Brain microvascular endothelial cell (primary cell): ENCODE measurements around the gene SERTAD1.

Source experiments
- DNase-seq: peaks from one replicate; pipeline ENCODE4 v3.0.0-alpha.2; 2020
- H3K27ac ChIP-seq: fragments of 250-450 bp; sonication (Bioruptor Pico); 2 replicates; pipeline ENCODE4 v1.5.1; 2020; ENCODE audit warnings: mild to moderate bottlenecking, moderate library complexity
- H3K27me3 ChIP-seq: fragments of 250-450 bp; sonication (Bioruptor Pico); replicated peaks from 2 replicates; pipeline ENCODE4 v1.5.1; 2020; ENCODE audit warnings: mild to moderate bottlenecking
- H3K36me3 ChIP-seq: fragments of 250-450 bp; sonication (Bioruptor Pico); replicated peaks from 2 replicates; pipeline ENCODE4 v1.5.1; 2020; ENCODE audit warnings: mild to moderate bottlenecking
- H3K4me3 ChIP-seq: 2 replicates; pipeline ENCODE4 v1.5.1; 2011; ENCODE audit warnings: low read depth, mild to moderate bottlenecking, control low read depth, low read length, moderate library complexity
- in situ Hi-C: cut with HindIII; loops from 2 replicates; pipeline ENCODE4 v1.10.0; 2017; ENCODE audit warnings: low sequenced_read_pairs, low pct_ligation_motif_present
- TF ChIP-seq, protein P1 (sequence below): IDR thresholded peaks from 2 replicates; pipeline ENCODE4 v1.5.1; 2011; ENCODE audit warnings: low read depth, mild to moderate bottlenecking, moderate library complexity, low read length, control low read depth, inconsistent platforms; ENCODE audit errors: missing control alignments

The SERTAD1 gene

DNA sequence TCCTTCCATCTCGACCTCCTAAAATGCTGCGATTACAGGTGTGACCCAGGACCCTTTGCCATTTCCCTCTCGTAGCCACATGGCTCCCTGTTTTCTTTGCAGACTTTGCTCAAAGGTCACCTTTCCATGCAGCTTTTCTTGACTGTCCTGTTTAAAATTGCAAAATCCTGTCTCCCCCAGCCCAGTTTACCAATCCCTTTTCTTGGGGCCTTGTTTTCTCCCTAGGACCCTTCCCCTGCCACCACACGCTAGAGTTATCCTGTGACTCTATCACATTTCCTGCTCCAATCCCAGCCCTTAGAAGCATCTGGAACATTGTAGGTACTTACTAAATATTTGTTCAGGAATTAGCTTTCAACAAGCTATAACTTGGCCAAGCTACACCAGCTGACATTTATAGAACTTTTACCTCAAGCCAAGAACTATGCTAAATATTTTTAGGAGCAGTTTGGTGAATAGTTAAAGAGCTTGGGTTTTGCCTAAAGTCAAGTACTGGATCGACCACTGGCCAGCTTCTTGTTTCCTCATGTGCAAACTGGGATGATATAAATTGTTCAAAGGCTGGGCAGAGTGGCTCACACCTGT is 27.5 kb upstream of the SERTAD1 start:
- H3K4me3 ChIP-seq = no peak overlapping the region
- TF ChIP-seq, protein P1, sequence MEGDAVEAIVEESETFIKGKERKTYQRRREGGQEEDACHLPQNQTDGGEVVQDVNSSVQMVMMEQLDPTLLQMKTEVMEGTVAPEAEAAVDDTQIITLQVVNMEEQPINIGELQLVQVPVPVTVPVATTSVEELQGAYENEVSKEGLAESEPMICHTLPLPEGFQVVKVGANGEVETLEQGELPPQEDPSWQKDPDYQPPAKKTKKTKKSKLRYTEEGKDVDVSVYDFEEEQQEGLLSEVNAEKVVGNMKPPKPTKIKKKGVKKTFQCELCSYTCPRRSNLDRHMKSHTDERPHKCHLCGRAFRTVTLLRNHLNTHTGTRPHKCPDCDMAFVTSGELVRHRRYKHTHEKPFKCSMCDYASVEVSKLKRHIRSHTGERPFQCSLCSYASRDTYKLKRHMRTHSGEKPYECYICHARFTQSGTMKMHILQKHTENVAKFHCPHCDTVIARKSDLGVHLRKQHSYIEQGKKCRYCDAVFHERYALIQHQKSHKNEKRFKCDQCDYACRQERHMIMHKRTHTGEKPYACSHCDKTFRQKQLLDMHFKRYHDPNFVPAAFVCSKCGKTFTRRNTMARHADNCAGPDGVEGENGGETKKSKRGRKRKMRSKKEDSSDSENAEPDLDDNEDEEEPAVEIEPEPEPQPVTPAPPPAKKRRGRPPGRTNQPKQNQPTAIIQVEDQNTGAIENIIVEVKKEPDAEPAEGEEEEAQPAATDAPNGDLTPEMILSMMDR = no peak
- DNase-seq = no peak
- H3K27me3 ChIP-seq = no peaks in the 10 kb centered on the region
- no peaks in the 10 kb centered on the region for H3K36me3 ChIP-seq
- H3K27ac ChIP-seq = no peak overlapping the region
- in situ Hi-C loops = no loop called here

DNA sequence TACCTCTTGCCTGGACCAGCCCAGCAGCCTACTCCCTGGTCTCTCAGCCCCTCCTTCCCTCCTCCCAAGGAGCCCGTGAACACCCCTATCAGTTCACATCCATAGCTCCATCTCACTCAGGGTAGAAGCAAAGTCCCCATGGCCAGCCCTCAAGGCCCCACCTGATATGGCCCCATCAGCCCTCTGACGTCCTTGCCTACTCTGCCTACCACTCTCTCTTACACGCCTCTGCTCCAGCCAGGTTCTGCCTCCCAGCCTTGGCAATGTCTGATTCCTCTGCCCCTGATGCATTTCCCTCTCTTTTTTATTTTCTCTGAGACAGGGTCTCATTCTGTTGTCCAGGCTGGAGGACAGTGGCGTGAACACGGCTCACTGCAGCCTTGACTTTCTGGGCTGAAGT is 26.2 kb upstream of the SERTAD1 start:
- no peak overlapping the region for H3K27ac ChIP-seq
- no peaks in the 10 kb centered on the region for H3K36me3 ChIP-seq
- no peak for DNase-seq
- no peaks in the 10 kb centered on the region for H3K27me3 ChIP-seq
- TF ChIP-seq, protein P1 = no peak
- in situ Hi-C loops = no loop called here
- H3K4me3 ChIP-seq = no peak overlapping the region

DNA sequence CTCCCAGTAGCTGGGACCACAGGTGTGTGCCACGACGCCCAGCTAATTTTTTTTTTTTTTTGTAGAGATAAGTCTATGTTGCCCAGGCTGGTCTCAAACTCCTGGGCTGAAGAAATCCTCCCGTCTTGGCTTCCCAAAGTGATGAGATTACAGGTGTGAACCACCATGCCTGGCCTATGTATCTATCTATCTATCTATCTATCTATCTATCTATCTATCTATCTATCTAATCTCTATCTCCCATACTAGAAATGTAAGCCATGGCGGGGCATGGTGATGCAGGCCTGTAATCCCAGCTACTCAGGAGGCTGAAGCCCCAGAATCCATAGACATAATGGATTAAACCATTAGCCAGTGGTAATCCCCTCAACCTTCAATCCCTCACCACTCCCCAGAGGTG is 24.9 kb upstream of the SERTAD1 start:
- no peaks in the 10 kb centered on the region for H3K36me3 ChIP-seq
- H3K27me3 ChIP-seq = no peaks in the 10 kb centered on the region

DNA sequence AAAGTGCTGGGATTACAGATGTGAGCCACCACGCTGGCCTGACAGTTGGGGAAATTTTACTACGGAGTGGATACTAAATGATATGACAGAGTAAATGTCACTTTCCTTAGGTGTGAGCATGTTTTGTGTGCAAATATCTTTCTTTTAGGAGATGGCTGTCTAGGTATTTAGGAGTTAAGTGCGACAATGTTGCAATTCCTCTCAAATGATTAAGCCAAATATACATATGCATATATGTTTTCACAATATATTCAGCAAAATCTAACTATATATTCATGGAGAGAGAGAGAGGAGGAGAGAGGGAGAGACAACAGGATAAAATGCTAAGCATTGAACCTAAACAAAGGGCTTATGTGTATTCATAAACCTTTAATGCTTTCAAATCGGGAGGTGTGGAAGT is 23.7 kb upstream of the SERTAD1 start:
- DNase-seq = no peak
- in situ Hi-C loops = no loop called here
- H3K36me3 ChIP-seq = no peaks in the 10 kb centered on the region
- no peak overlapping the region for H3K27ac ChIP-seq
- TF ChIP-seq, protein P1 = no peak
- H3K4me3 ChIP-seq = no peak overlapping the region
- no peaks in the 10 kb centered on the region for H3K27me3 ChIP-seq

More for the DNA sequence above, 24.9 kb upstream of the SERTAD1 start:
- no peak for DNase-seq
- no peak overlapping the region for H3K4me3 ChIP-seq
- H3K27ac ChIP-seq = no peak overlapping the region
- in situ Hi-C loops = no loop called here
- TF ChIP-seq, protein P1 = no peak

DNA sequence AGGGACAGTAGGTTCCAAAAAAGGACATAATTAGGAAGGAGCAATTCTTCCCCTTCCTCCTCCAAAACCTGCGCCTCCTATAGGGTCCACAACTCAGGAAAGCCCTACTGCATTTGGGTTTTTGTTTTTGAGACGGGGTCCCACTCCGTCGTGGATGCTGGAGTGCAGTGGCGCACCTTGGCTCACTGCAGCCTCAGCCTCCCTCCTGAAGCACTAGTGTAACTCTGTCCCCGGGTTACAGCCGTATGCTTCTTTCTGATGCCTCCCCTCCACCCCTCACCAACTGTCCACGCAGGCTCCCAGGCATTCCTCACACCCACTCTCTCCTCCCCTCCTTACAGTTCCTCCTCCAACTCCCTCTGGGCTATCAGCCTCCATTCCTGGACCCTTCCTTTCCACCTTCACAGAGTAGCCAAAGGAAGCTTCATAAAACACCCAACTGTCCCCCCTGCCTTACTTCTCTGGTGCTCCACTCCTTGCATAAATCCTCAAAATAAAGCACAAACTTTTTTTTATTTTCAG is 20.5 kb upstream of the SERTAD1 start:
- in situ Hi-C loops = no loop called here
- no peak for DNase-seq
- TF ChIP-seq, protein P1 = no peak
- H3K27me3 ChIP-seq = no peaks in the 10 kb centered on the region
- H3K36me3 ChIP-seq = peaks cover 12% of the 10 kb centered on the region
- no peak overlapping the region for H3K4me3 ChIP-seq
- no peak overlapping the region for H3K27ac ChIP-seq

DNA sequence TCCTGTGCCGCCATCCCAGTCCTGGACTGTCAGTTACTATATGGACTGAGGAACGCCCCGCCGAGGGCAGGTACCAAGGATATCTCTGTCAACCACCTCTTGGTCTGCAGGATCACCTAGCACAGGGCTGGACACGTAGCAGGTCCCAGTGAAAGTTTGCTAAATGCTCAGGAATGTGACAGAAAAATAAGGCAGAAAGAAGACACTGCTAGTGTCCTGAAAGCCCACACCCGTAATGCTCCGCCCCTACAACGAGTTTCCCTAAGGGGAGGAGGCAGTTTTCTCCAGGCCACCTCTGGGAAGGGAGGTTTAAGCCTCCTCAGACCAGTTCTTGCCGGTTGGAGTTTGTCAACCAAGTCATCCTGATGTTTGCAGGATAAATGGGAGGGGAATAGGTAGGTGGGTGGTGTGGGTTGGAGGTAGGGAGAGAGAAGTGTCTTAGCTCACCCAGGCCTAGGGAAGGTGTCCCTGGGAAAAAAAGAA is 20.0 kb upstream of the SERTAD1 start:
- TF ChIP-seq, protein P1 = no peak
- H3K4me3 ChIP-seq = no peak overlapping the region
- DNase-seq = no peak
- no peaks in the 10 kb centered on the region for H3K27me3 ChIP-seq
- in situ Hi-C loops = no loop called here
- no peak overlapping the region for H3K27ac ChIP-seq
- peaks cover 17% of the 10 kb centered on the region for H3K36me3 ChIP-seq
